ENCODE data around the gene NKX6-2.
"Not testable (repeated sequence)": the region's sequence is repeated elsewhere in the genome, so short reads cannot be mapped to it uniquely, and the experiment has no call there.

Gene NKX6-2

GRCh38 chr10:132812520-132812919, 26.6 kb upstream of the NKX6-2 start:
- DNase-seq = no peak

GRCh38 chr10:132811891-132812481, 26.0 kb upstream of the NKX6-2 start:
- DNase-seq = no peak

DNA sequence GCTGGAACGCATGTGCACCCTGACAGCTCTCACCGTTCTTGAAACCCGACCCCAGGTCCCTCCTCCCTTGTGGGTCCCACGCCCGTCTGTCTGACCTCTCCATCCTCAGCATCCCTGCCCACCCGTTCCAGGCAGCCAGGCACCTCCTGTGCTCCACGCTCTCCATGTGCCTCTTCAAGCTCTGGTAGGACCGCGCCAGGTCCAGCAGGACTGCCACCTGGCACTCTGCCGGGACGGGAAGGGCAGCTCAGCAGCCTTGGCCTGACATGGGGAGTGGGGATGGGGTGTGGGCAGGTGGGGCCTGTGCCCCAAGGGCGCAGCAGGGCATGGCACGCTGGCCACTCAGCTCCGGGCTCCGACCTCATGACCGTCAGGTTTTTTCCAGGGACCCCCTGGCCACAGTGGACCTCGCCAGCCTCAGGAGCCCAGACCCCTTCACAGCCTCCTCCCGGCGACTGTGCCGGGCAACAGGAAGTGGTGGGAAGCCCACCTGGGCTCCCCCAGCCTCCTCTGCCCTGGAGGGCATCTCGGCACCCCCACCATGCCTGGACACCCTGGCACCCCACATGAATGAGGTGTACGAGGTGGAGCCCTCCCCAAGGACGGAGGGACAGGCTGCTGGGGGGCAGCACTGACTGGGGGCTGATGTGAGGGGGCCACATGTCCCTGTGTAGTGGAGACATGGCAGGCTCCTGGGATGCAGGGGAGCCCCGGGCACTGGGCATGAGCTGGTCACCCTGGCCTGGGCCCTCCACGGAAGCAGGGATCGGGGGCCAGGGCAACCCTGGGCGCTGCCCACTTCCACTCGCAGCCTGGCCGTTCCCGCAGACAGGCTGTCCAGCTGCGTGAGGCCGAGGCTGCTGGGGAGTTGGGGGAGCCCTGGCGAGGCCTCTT, 25.1 kb upstream of the NKX6-2 start:
- no peak for DNase-seq

DNA sequence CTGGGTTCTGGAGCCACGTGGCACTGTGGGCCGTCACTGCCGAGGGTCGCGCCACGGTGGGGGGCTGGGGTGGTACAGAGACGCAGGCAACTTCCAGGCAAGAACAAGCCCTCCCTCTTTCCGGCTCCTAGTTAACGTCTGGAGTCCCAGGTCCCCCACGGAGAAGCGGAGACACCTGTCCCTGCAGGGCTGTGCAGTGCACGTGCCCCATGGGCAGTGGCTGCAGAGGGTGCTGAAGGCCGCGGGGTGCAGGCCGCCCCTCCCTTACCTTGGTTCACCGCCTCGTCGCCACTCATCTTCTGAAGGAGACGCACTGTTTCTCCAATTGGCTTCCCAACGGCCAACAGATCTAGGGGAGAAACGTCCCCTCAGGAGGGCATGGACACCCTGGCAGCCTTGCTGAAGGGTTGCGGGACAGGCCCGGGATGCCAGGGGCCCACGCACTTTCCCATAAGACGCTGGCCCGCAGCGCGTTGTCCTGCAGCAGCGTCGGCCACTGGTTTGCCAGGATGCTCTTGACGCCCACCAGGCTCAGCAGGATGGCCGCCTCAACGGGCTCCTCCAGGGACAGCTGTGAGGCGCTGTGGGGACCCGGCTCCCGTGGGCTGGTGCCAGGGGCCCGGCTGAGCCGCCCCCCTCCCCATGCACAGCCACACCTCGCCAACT, 24.3 kb upstream of the NKX6-2 start:
- no peak for DNase-seq

DNA sequence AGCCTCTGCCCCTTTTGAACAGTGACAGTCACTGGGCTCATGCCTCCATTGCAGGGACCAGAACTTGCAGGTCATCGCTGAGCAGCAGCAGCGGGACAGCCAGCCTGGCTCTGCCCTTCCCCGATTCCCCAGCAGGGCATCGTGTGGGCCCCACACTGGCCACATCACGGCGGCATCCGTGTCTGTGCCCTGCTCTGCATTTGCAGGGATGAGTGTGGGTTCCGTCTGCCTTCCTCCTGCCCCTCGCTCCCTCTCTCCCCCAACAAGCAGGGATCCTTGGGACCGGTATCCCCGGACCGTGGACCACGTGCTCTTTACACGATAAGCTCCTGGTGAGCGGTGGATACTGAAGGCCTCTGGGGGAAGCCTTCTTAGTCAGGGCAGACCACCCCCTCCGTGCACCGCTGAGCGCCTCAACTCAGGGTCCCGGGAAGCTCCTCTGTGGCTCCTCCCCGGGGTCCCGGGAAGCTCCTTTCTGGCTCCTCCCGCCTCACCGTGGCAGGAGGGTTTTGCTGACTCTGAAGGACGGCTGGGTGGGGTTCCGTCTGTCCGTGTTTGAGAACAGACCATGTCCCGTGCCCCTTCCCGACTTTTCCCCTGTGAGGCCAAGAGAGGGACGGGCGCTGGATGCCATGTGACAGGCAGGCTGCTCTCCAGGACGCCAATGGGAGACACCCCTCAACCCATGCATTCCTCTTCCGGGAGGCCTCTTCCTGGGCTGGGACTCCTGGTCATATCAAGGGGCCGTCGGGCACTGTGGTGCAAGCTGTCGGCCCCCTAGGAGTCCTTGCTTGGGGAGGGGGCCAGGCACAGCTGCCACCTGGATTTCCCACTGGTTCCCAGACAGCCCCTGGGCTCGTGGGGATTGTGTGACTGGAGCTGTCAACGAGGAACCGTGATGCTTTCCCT, 23.5 kb upstream of the NKX6-2 start:
- no peak for DNase-seq

- DNase-seq = no peak
Observed at GRCh38 chr10:132808383-132809231, 22.7 kb upstream of the NKX6-2 start.

GRCh38 chr10:132807621-132808049, 21.7 kb upstream of the NKX6-2 start:
- no peak for DNase-seq

GRCh38 chr10:132806561-132807003, 20.6 kb upstream of the NKX6-2 start:
- DNase-seq = no peak

- no peak for DNase-seq
Observed at GRCh38 chr10:132806110-132806509, 20.2 kb upstream of the NKX6-2 start.

- no peak for DNase-seq
Observed at GRCh38 chr10:132805599-132805998, 19.7 kb upstream of the NKX6-2 start.

- DNase-seq = no peak
Observed at GRCh38 chr10:132804785-132805426, 19.0 kb upstream of the NKX6-2 start.

DNA sequence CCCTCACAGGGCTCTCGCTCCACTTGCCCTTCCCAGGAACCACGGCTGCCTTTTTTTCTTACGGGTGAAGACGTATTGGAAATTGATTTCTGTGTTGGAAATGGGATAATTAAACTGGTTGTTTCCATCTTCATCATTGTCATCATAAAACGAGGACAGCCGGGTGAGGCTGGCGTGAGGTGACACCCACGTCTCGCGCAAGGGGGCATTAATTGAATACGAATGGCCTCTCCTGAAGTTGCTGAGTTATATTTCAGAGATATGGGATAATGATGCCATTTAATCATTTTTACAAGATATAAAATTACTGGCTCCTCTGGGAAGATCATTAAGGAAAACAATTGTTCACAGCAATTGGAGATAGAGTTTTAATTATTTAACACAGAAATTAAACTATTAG, 18.3 kb upstream of the NKX6-2 start:
- no peak for DNase-seq

GRCh38 chr10:132803416-132804210, 17.7 kb upstream of the NKX6-2 start:
- no peak for DNase-seq

GRCh38 chr10:132802694-132803320, 16.9 kb upstream of the NKX6-2 start:
- DNase-seq = no peak

DNA sequence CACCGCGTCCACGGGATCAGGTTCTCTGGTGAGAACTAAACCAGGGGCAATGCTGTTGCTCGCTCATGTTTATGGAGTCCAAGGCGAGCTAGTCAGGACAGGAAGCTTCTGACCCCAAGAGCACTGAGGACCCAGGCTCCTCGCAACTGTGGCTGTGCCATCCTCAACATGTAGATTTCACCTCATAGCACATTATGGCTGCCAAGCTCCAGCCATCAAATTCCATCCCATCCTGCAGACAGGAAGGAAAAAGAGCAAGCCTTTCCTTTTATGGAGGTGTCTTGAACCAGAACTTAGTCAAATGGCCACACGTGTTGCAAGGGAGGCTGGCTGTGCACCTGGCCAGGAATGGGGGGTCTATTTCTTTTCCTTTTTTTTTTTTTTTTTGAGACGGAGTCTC, 16.1 kb upstream of the NKX6-2 start:
- DNase-seq = no peak

GRCh38 chr10:132799865-132800264, 13.9 kb upstream of the NKX6-2 start:
- DNase-seq = no peak

DNA sequence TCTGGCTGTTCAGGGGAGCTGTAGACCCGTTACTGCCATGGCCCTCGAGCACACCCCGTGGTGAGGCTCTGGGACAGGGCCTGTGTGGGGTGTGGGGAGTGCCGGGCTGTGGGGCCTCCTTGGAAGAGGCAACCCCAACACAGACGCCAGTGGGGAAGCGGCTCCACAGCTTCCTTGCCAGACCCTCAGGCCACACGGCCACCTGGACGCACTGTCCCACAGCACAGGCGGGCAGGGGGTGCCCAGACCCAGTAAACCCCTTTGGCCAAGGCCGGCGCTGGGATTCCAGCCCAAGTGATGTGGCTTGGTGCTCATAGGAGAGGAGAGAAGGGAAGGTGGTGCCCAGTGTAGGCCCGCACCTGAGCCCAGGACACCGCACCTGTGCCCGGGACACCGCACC, 12.9 kb upstream of the NKX6-2 start:
- DNase-seq = no peak

GRCh38 chr10:132798403-132798802, 12.5 kb upstream of the NKX6-2 start:
- DNase-seq = no peak

- not testable (repeated sequence) for DNase-seq
Observed at GRCh38 chr10:132797986-132798385, 12.0 kb upstream of the NKX6-2 start.

- DNase-seq = no peak
Observed at GRCh38 chr10:132796846-132797245, 10.9 kb upstream of the NKX6-2 start.

All from NCI-H1436 treated with DMSO at 0.1 percent for 48 hours (cell line).